GM23338 (cell line): ENCODE data around the gene NDUFV1. TPM values are rescaled to one million over a fixed set of nuclear protein-coding genes. Genes with fewer than 3 reads are reported as not detected.

Source experiments
- ATAC-seq: fragments of 200-7000 bp; cut with Tn5 transposase; 3 replicates; pipeline ENCODE4 v1.9.1; 2020
- DNase-seq: peaks from one replicate; pipeline ENCODE4 v3.0.0-alpha.2; 2015; ENCODE audit warnings: low spot score
- H2AFZ ChIP-seq: fragments of 200-600 bp; sonication (generic); 2 replicates; pipeline ENCODE4 v1.8.0; 2016; ENCODE audit warnings: antibody characterized with exemption, mild to moderate bottlenecking, moderate library complexity
- H3F3A ChIP-seq: fragments of 200-600 bp; sonication (generic); replicated peaks from 2 replicates; pipeline ENCODE4 v1.8.0; 2017; ENCODE audit warnings: antibody characterized with exemption, mixed run types, low read depth
- H3K27ac ChIP-seq: fragments of 200-600 bp; sonication (generic); 2 replicates; pipeline ENCODE4 v1.6.1; 2016; ENCODE audit warnings: low read depth
- H3K27me3 ChIP-seq: fragments of 200-600 bp; sonication (generic); 2 replicates; pipeline ENCODE4 v1.8.0; 2016; ENCODE audit warnings: mild to moderate bottlenecking, mixed run types, moderate library complexity; ENCODE audit not compliant: insufficient read depth
- H3K36me3 ChIP-seq: fragments of 200-600 bp; sonication (generic); 2 replicates; pipeline ENCODE4 v1.8.0; 2016; ENCODE audit warnings: mild to moderate bottlenecking; ENCODE audit not compliant: insufficient read depth
- H3K4me1 ChIP-seq: fragments of 200-600 bp; sonication (generic); 2 replicates; pipeline ENCODE4 v1.8.0; 2016; ENCODE audit warnings: mild to moderate bottlenecking, moderate library complexity; ENCODE audit not compliant: insufficient read depth
- H3K4me2 ChIP-seq: fragments of 200-600 bp; sonication (generic); 2 replicates; pipeline ENCODE4 v1.7.1; 2017; ENCODE audit warnings: mixed run types
- H3K4me3 ChIP-seq: fragments of 200-600 bp; sonication (generic); 2 replicates; pipeline ENCODE4 v1.6.1; 2016; ENCODE audit warnings: mixed run types
- H3K79me2 ChIP-seq: fragments of 200-600 bp; sonication (generic); replicated peaks from 2 replicates; pipeline ENCODE4 v1.8.0; 2017; ENCODE audit warnings: mild to moderate bottlenecking; ENCODE audit not compliant: insufficient read depth
- H3K9me2 ChIP-seq: fragments of 200-600 bp; sonication (generic); 2 replicates; pipeline ENCODE4 v1.8.0; 2017; ENCODE audit not compliant: insufficient read depth
- H4K20me1 ChIP-seq: fragments of 200-600 bp; sonication (generic); replicated peaks from 2 replicates; pipeline ENCODE4 v1.8.0; 2017; ENCODE audit warnings: mild to moderate bottlenecking; ENCODE audit not compliant: insufficient read depth
- H3K27ac Mint-ChIP-seq: 2 replicates; pipeline ENCODE4 v1.8.0; 2020; ENCODE audit warnings: inconsistent platforms, mild to moderate bottlenecking, moderate library complexity, mixed read lengths
- H3K27me3 Mint-ChIP-seq: 3 replicates; pipeline ENCODE4 v1.8.0; 2022; ENCODE audit warnings: low read depth, mild to moderate bottlenecking, moderate library complexity, mixed read lengths, inconsistent platforms; ENCODE audit not compliant: insufficient read depth, poor library complexity
- H3K36me3 Mint-ChIP-seq: 3 replicates; pipeline ENCODE4 v1.8.0; 2021; ENCODE audit warnings: low read depth, mild to moderate bottlenecking, inconsistent platforms, moderate library complexity, mixed read lengths
- H3K4me1 Mint-ChIP-seq: 3 replicates; pipeline ENCODE4 v1.8.0; 2020; ENCODE audit warnings: mild to moderate bottlenecking, inconsistent platforms, mixed read lengths
- H3K4me3 Mint-ChIP-seq: 3 replicates; pipeline ENCODE4 v1.8.0; 2021; ENCODE audit warnings: moderate library complexity, mild to moderate bottlenecking, inconsistent platforms, mixed read lengths
- H3K9me3 Mint-ChIP-seq: 3 replicates; pipeline ENCODE4 v1.8.0; 2020; ENCODE audit warnings: moderate library complexity, mild to moderate bottlenecking, inconsistent platforms, mixed read lengths
- CREB1 ChIP-seq: fragments of 250-450 bp; sonication (Bioruptor Pico); IDR thresholded peaks from 2 replicates; pipeline ENCODE4 v1.5.0; 2020; ENCODE audit warnings: low read depth, mild to moderate bottlenecking, moderate library complexity
- CTCF ChIP-seq, 2 experiments: fragments of 200-600 bp in 1 of 2; sonication (generic) in 1 of 2; conservative IDR thresholded peaks; 2 replicates each; pipeline versions ENCODE4 v1.5.1 to v1.6.1; 2016 to 2017; ENCODE audit warnings: antibody characterized with exemption in 2 of 2, low read depth in 2 of 2, mild to moderate bottlenecking in 2 of 2, moderate library complexity in 1 of 2
- ETS1 ChIP-seq: IDR thresholded peaks from 2 replicates; pipeline ENCODE4 v1.6.1; 2016; ENCODE audit warnings: antibody characterized with exemption
- EZH2 ChIP-seq: fragments of 200-600 bp; sonication (generic); IDR thresholded peaks from one replicate; pipeline ENCODE4 v1.8.0; 2017; ENCODE audit warnings: antibody characterized with exemption, mild to moderate bottlenecking, low read depth; ENCODE audit not compliant: unreplicated experiment
- EZH2phosphoT487 ChIP-seq: fragments of 200-600 bp; sonication (generic); IDR thresholded peaks from one replicate; pipeline ENCODE4 v1.8.1; 2018; ENCODE audit warnings: antibody characterized with exemption; ENCODE audit not compliant: unreplicated experiment
- JUNB ChIP-seq: IDR thresholded peaks from one replicate; pipeline ENCODE4 v1.6.1; 2016; ENCODE audit warnings: antibody characterized with exemption; ENCODE audit not compliant: unreplicated experiment
- NANOG ChIP-seq: IDR thresholded peaks from 2 replicates; pipeline ENCODE4 v1.6.1; 2016; ENCODE audit warnings: antibody characterized with exemption, borderline replicate concordance
- POLR2AphosphoS5 ChIP-seq: IDR thresholded peaks from 2 replicates; pipeline ENCODE4 v1.6.1; 2016; ENCODE audit warnings: antibody characterized with exemption, low read depth
- REST ChIP-seq: IDR thresholded peaks from one replicate; pipeline ENCODE4 v1.6.1; 2018; ENCODE audit warnings: antibody characterized with exemption; ENCODE audit not compliant: unreplicated experiment
- STAT1 ChIP-seq: IDR thresholded peaks from one replicate; pipeline ENCODE4 v1.6.1; 2016; ENCODE audit warnings: antibody characterized with exemption; ENCODE audit not compliant: unreplicated experiment
- ZNF114 ChIP-seq: fragments of 250-450 bp; sonication (Bioruptor Pico); IDR thresholded peaks from 2 replicates; pipeline ENCODE4 v1.5.0; 2020; ENCODE audit warnings: mild to moderate bottlenecking, moderate library complexity
- ZNF331 ChIP-seq: fragments of 250-450 bp; sonication (Bioruptor Pico); IDR thresholded peaks from 2 replicates; pipeline ENCODE4 v1.5.0; 2020; ENCODE audit warnings: low read depth, mild to moderate bottlenecking, moderate library complexity
- ZNF462 ChIP-seq: fragments of 250-450 bp; sonication (Bioruptor Pico); IDR thresholded peaks from 2 replicates; pipeline ENCODE4 v1.5.0; 2020; ENCODE audit warnings: mild to moderate bottlenecking, moderate library complexity
- polyA plus RNA-seq: library from polyadenylated mRNA; unstranded; fragments of >200 nt; fragmentation: Nextera tagmentation; extraction: Ambion mirVana; gene quantifications from 2 replicates; pipeline ENCODE4 v1.2.1, GENCODE V29; 2016
- total RNA-seq: library from RNA; depleted of rRNA; stranded (reverse); fragments of >200 nt; shearing (Covaris generic); gene quantifications from 2 replicates; pipeline ENCODE4 v1.2.3, GENCODE V29; 2014

The NDUFV1 gene
- total and polyA plus RNA-seq, 2 experiments from 2014 or later, result 104 to 241 TPM

- H3K9me2 ChIP-seq, result no peaks in the 10 kb centered on the region
- DNase-seq (no peak), ATAC-seq (no peak)
- TF ChIP-seq ETS1, result no peak
- TF ChIP-seq ZNF462, result no peak
- no peak for TF ChIP-seq CREB1 (CRISPR knock-in tag)
- no peak for TF ChIP-seq ZNF331 (CRISPR knock-in tag)
- no peak for TF ChIP-seq EZH2phosphoT487
- no peak for TF ChIP-seq POLR2AphosphoS5
- TF ChIP-seq NANOG, result no peak
- no peak for TF ChIP-seq EZH2
- no peak for TF ChIP-seq ZNF114 (CRISPR knock-in tag)
- TF ChIP-seq CTCF (conservative IDR thresholded peaks at IDR 0.05; ENCODE audit: low read depth in 2 of 2), result no peak
- TF ChIP-seq REST, result no peak
- TF ChIP-seq JUNB, result no peak
- no peak for TF ChIP-seq STAT1
- H2AFZ ChIP-seq, result no peak overlapping the region
- no peaks in the 10 kb centered on the region; the same call in 2 of the 3 replicates for H3K36me3 Mint-ChIP-seq
- peaks cover 19% of the 10 kb centered on the region for H3K27me3 Mint-ChIP-seq
- H3K36me3 ChIP-seq, result no peaks in the 10 kb centered on the region
- H3K27ac Mint-ChIP-seq, result no peak overlapping the region
- H3K27ac ChIP-seq, result no peak overlapping the region
- no peaks in the 10 kb centered on the region for H3K27me3 ChIP-seq
- no peak overlapping the region for H3K4me2 ChIP-seq
- peaks cover 5% of the 10 kb centered on the region; the same call in 1 of the 2 replicates for H3F3A ChIP-seq
- peaks cover 20% of the 10 kb centered on the region; the same call in 2 of the 3 replicates for H3K4me1 Mint-ChIP-seq
- no peaks in the 10 kb centered on the region for H3K79me2 ChIP-seq
- H3K4me1 ChIP-seq, result peaks cover 10% of the 10 kb centered on the region; the same call in 1 of the 2 replicates
- H3K9me3 Mint-ChIP-seq, result no peaks in the 10 kb centered on the region; the same call in 1 of the 3 replicates
- H3K4me3 ChIP-seq, result no peak overlapping the region
- H3K4me3 Mint-ChIP-seq, result no peak overlapping the region
- H4K20me1 ChIP-seq, result no peaks in the 10 kb centered on the region
These were observed 26.4 kb downstream of the NDUFV1 start for GRCh38 chr11:67632982-67633755.
